ENCODE data around the gene SGCE. TPM values are rescaled to one million over a fixed set of nuclear protein-coding genes. Genes with fewer than 3 reads are reported as not detected.

The SGCE gene
- total and polyA plus RNA-seq, 4 donors, result 9.3 to 70.6 (median 44.2) TPM

DNA sequence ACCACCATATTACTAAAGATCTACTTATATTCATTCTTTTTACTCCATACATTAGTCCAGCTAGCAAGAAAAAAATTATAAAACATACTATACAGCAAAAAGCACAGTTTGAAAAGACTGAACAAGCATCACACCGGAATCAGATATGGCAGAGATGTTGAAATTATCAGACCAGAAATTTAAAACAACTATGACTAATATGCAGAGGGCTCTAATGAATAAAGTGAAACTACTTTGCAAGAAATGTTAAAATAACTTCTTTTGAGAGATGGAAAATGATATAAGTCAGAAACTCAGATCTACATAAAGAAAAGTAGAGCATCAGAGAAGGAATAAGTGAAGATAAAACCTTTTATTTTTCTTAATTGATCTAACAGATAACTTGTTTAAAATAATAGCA is 50.9 kb downstream of the SGCE start:
- no peaks in the 10 kb centered on the region for H3K36me3 ChIP-seq (ENCODE audit: control insufficient read depth in 4 of 4, insufficient read depth in 3 of 4, low read depth in 1 of 4, low read length in 3 of 4)
- no peaks in the 10 kb centered on the region for H3K9me3 ChIP-seq (ENCODE audit: control insufficient read depth in 4 of 4, low read length in 3 of 4)
- DNase-seq (ENCODE audit: low spot score), result no peak
- no peak overlapping the region for H3K9ac ChIP-seq (ENCODE audit: low read depth in 1 of 2, low read length in 2 of 2)
- 92% methylated on average over 1 of the region's 1 CpG for WGBS
- TF ChIP-seq HNF4A (conservative IDR thresholded peaks at IDR 0.05) (no peak), EGR1 (IDR thresholded peaks at IDR 0.05; ENCODE audit: low read depth in 2 of 2) (no peak), YY1 (IDR thresholded peaks at IDR 0.05) (no peak), GABPA (IDR thresholded peaks at IDR 0.05 in 1 of 2, conservative IDR thresholded peaks at IDR 0.05 in 1 of 2) (no peak), RAD21 (IDR thresholded peaks at IDR 0.05) (no peak), FOXA1 (IDR thresholded peaks at IDR 0.05) (no peak), FOXA2 (IDR thresholded peaks at IDR 0.05) (no peak), TAF1 (conservative IDR thresholded peaks at IDR 0.05) (no peak), SP1 (IDR thresholded peaks at IDR 0.05) (no peak)
- TF ChIP-seq, protein P1, sequence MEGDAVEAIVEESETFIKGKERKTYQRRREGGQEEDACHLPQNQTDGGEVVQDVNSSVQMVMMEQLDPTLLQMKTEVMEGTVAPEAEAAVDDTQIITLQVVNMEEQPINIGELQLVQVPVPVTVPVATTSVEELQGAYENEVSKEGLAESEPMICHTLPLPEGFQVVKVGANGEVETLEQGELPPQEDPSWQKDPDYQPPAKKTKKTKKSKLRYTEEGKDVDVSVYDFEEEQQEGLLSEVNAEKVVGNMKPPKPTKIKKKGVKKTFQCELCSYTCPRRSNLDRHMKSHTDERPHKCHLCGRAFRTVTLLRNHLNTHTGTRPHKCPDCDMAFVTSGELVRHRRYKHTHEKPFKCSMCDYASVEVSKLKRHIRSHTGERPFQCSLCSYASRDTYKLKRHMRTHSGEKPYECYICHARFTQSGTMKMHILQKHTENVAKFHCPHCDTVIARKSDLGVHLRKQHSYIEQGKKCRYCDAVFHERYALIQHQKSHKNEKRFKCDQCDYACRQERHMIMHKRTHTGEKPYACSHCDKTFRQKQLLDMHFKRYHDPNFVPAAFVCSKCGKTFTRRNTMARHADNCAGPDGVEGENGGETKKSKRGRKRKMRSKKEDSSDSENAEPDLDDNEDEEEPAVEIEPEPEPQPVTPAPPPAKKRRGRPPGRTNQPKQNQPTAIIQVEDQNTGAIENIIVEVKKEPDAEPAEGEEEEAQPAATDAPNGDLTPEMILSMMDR (IDR thresholded peaks at IDR 0.05; ENCODE audit: low read depth, low read length, missing input control), result no peak
- TF ChIP-seq, protein P2, sequence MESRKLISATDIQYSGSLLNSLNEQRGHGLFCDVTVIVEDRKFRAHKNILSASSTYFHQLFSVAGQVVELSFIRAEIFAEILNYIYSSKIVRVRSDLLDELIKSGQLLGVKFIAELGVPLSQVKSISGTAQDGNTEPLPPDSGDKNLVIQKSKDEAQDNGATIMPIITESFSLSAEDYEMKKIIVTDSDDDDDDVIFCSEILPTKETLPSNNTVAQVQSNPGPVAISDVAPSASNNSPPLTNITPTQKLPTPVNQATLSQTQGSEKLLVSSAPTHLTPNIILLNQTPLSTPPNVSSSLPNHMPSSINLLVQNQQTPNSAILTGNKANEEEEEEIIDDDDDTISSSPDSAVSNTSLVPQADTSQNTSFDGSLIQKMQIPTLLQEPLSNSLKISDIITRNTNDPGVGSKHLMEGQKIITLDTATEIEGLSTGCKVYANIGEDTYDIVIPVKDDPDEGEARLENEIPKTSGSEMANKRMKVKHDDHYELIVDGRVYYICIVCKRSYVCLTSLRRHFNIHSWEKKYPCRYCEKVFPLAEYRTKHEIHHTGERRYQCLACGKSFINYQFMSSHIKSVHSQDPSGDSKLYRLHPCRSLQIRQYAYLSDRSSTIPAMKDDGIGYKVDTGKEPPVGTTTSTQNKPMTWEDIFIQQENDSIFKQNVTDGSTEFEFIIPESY (IDR thresholded peaks at IDR 0.05), result no peak
- TF ChIP-seq, protein P3, sequence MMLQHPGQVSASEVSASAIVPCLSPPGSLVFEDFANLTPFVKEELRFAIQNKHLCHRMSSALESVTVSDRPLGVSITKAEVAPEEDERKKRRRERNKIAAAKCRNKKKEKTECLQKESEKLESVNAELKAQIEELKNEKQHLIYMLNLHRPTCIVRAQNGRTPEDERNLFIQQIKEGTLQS (IDR thresholded peaks at IDR 0.05), result no peak
- TF ChIP-seq, protein P4, sequence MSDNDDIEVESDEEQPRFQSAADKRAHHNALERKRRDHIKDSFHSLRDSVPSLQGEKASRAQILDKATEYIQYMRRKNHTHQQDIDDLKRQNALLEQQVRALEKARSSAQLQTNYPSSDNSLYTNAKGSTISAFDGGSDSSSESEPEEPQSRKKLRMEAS (IDR thresholded peaks at IDR 0.05), result no peak
- no peak overlapping the region for H3K27ac ChIP-seq (ENCODE audit: low read depth in 1 of 2, low read length in 2 of 2)
- H3K4me1 ChIP-seq (ENCODE audit: control insufficient read depth in 4 of 4, insufficient read depth in 4 of 4, low read length in 3 of 4), result no peaks in the 10 kb centered on the region
- no peaks in the 10 kb centered on the region for H3K27me3 ChIP-seq (ENCODE audit: control insufficient read depth in 4 of 4, insufficient read depth in 4 of 4, low read length in 3 of 4)
- no peak overlapping the region for H3K4me3 ChIP-seq (ENCODE audit: low read depth in 1 of 3, low read length in 3 of 3)

DNA sequence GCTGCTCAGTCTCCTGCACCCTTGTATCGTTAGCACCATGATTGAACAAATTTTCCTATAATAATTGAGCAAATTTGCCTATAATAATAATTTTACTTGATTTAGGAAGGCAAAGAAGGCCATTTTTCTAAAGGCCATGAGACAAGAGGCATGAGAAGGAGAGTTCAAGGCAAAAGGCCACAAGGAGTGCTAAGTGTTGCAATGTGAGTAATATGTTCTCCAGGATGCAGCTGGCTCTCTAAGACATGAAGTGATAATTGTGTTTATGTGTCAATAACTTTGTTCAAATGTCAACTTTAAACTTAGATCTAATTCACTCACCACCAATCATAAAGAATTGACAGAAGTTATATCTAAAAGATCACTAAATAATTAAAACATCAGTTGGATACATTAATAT is 53.8 kb downstream of the SGCE start:
- no peak overlapping the region for H3K4me3 ChIP-seq (ENCODE audit: low read depth in 1 of 3, low read length in 3 of 3)
- TF ChIP-seq, protein P1 (IDR thresholded peaks at IDR 0.05; ENCODE audit: low read depth, low read length, missing input control), result no peak
- TF ChIP-seq, protein P5, sequence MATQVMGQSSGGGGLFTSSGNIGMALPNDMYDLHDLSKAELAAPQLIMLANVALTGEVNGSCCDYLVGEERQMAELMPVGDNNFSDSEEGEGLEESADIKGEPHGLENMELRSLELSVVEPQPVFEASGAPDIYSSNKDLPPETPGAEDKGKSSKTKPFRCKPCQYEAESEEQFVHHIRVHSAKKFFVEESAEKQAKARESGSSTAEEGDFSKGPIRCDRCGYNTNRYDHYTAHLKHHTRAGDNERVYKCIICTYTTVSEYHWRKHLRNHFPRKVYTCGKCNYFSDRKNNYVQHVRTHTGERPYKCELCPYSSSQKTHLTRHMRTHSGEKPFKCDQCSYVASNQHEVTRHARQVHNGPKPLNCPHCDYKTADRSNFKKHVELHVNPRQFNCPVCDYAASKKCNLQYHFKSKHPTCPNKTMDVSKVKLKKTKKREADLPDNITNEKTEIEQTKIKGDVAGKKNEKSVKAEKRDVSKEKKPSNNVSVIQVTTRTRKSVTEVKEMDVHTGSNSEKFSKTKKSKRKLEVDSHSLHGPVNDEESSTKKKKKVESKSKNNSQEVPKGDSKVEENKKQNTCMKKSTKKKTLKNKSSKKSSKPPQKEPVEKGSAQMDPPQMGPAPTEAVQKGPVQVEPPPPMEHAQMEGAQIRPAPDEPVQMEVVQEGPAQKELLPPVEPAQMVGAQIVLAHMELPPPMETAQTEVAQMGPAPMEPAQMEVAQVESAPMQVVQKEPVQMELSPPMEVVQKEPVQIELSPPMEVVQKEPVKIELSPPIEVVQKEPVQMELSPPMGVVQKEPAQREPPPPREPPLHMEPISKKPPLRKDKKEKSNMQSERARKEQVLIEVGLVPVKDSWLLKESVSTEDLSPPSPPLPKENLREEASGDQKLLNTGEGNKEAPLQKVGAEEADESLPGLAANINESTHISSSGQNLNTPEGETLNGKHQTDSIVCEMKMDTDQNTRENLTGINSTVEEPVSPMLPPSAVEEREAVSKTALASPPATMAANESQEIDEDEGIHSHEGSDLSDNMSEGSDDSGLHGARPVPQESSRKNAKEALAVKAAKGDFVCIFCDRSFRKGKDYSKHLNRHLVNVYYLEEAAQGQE (IDR thresholded peaks at IDR 0.05), result no peak
- no peak overlapping the region for H3K9ac ChIP-seq (ENCODE audit: low read depth in 1 of 2, low read length in 2 of 2)
- H3K36me3 ChIP-seq (ENCODE audit: control insufficient read depth in 4 of 4, insufficient read depth in 3 of 4, low read depth in 1 of 4, low read length in 3 of 4), result no peaks in the 10 kb centered on the region
- WGBS, result 100% methylated on average over 1 of the region's 1 CpG
- no peak overlapping the region for H3K27ac ChIP-seq (ENCODE audit: low read depth in 1 of 2, low read length in 2 of 2)
- H3K4me1 ChIP-seq (ENCODE audit: control insufficient read depth in 4 of 4, insufficient read depth in 4 of 4, low read length in 3 of 4), result no peaks in the 10 kb centered on the region
- DNase-seq (ENCODE audit: low spot score), result no peak
- no peaks in the 10 kb centered on the region for H3K27me3 ChIP-seq (ENCODE audit: control insufficient read depth in 4 of 4, insufficient read depth in 4 of 4, low read length in 3 of 4)
- H3K9me3 ChIP-seq (ENCODE audit: control insufficient read depth in 4 of 4, low read length in 3 of 4), result no peaks in the 10 kb centered on the region
